Measurements from ENCODE around the gene ADARB2.

The ADARB2 gene

DNA sequence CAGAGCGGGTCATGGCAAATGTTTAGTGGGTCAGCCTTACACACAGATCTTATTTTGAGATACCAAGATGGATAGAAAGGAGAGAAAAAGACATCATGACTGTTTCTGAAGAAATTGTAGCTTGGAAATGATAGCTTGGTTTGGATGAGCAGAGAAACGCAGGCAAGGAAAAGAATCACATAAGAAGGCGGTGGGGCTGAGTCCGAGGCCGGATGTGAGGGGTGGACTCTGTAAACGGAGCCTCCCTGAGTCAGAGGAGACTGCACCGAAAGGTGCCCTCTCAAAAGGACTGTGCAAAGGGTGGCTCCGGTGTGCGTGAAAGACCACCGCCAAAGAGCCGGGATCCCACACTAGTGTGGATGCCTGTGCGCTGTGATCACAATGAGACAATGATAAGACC is 53.7 kb downstream of the ADARB2 start:
- no peak for DNase-seq

DNA sequence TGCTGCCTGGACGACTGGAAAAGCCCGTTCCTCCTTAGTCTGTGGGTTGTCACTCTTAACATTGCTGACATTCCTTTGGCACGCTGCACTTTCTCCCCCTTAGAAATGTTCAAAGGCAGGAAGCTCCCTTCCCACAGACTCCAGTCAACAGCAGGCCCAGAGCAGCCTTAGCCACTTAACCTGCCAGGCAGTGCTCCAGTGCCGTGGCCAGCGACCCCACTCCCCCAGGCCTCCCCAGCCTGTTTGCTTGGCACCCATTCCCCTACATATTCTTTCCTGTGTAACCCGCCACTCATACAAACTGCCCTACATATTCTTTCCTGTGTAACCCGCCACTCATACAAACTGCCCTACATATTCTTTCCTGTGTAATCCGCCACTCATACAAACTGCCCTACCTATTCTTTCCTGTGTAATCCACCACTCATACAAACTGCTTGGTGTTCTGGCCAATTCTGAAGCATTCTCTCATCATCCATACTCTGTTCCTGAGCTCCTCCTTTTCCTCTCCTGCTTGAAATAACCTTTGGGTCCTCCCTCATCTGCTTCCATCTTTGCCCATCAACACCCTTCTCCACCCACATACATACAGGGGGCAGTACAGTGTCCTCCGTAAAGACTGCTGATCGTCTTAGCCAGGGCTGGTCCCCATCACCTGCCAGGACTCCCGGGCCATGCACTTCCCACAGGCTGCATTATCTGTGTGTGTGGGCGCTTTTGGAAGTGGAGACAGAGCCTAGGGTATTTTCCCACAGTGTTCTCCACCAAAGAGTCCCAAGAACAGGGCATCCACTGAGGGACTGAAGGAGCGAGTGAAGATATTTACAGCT is 57.3 kb downstream of the ADARB2 start:
- peak in 1 of 2 donors; percentile 1 for DNase-seq

DNA sequence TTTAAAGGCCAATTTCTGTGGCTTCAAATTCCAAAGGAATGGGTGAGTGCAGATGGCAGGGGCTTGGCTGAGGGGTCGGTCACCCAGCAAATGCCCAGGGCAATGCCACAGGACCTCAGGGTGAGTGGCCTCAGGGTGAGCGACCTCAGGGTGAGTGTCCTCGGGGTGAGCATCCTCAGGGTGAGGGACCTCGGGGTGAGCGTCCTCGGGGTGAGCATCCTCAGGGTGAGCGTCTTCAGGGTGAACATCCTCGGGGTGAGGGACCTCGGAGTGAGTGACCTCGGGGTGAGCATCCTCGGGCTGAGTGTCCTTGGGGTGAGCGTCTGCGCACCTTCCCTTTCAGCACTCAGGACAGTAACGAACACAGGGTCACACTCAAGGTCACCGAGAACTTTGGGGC is 59.2 kb downstream of the ADARB2 start:
- DNase-seq, result no peak

DNA sequence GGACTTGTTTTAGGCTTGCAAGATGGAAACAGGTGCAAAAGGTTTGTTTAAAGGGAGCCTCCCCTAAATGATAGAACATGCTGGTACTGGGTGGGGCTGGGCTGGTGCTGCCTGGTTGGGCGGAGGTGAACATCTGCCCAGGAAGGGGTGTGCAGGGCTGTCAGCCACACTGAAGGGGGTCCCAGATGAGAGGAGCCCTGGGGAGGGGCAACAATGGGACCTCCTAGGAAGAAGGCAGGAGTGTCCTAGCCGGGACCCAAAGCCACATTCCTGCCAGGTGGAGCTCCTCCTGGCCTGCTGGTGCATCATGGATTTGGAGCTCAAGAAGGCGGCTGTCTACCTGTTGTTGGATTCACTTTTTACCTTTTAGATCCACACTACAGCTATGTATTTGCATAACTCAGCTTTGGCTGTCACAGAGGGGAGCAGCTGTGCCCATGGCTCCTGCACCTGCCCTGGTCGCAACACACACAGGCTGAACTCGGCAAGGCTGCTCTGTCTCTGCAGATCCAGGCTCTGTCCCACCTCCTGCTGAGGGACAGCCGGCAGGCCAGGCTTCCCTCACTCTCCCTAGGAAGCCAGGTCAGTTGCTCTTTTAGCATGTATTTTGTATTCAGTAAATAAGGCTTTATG is 59.9 kb downstream of the ADARB2 start:
- DNase-seq, result no peak

DNA sequence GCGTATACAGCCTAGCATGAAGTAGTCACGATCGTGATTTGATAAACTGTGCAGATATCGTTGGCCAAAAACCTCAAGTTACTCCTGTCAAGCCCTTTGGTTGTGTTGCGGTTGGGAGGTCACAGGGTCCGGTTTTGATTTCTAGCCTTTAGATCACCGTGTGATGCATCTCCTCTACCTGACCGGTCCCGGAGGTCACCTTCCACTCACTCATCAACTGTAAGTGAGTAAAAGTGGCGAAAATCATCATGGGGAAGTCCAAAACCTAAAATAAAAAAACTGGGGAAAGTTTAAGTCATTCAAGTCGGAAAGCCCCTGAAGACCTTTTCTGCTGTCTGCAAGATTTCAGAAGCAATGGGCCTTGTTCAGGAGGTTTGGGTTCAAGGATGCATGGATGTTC is 62.8 kb downstream of the ADARB2 start:
- DNase-seq, result no peak

DNA sequence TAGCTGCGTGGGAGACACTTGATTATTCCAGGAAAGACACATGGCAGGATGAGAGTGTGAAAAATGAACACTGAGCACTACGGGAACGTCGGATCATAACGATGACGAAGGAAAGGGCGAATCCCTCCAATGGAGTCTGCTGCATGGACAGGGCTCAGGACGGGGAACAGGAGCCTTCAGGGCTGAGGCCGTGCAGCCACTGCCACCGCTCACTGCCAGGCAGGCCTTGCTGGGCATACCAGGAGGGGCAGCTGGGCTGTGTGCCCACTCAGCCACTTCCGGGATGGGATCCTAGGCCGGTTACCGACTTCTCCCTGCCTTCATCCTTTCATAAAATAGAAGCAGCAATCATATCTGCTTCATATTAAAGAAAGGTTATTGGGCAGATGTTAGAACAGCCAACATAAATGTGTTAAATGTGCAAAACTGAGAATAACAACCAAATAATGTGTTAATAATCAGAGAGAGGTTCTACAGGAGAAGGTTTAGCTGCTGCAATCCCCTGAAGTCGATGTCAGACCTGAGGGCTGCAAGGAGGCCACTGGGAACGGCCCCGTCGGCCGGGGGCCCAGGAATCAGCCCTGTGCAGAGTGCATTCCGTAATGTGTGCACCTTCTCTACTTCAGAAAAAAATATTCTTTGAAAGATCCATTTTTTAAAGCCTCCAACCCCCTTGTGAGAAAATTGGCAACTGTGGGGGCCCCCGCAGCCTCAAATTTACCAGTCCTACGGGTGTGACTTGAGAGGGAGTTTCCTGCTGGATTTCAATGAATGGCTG is 63.6 kb downstream of the ADARB2 start:
- no peak for DNase-seq

DNA sequence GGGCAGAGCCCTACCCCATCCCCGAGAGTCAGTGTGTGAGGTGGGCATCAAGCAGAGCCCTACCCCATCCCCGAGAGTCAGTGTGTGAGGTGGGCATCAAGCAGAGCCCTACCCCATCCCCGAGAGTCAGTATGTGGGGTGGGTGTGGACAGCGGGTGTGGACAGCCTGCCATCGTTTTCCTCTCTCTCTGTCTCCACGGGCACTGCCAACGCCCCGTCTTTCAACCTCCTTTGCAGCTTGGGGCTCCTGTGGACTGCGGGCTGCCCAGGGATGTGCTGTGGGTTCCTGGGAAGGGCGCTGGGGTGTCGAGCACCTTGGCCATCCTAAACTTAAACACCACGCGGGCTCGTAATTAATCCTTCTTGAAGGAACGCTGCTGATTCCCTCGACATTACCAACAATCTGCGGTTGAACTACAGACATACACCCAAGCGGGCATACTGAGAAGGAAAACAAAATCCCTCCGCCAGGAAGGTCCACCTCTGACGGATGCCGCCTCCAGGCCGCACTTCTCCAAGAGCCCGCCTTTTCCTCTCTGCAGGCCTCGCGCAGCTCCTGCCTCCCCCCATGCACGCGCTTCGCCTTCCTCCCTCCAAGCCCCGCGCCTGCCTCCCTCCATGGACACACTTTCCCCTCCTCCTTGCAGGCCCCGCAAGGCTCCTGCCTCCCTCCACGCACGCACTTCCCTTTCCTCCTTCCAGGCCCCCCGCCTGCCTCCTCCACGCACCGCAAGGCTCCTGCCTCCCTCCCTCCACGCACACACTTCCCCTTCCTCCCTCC is 65.1 kb downstream of the ADARB2 start:
- no peak for DNase-seq

DNA sequence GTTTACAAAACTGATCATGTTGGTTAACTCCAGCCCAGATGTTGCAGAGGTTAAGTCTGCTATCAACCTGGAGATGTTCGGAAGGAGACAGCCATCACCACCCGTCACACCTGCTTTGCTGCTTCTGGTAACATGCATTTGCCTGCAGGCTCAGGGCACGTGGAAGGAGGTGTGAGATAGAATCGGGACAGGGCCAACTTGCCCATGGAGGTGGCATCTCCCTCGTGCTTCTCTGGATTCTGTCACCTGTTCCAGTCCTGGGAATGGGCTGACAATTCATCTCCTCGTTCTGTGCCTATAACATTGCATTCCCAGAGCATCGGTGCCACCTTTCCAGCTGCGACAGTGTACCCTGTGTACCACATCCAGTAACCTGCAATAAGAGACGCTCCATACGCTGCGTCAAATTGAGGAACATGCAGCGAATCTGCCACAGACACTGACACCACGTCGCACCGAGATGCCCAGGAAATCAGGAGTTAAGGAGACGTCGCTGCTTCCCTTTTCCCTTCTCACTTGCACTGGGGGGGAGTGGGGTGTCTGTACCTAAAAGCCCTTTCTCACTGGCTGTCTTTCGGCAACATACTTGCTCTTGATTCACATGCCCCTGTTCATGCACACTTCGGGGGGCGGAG is 65.8 kb downstream of the ADARB2 start:
- no peak for DNase-seq

DNA sequence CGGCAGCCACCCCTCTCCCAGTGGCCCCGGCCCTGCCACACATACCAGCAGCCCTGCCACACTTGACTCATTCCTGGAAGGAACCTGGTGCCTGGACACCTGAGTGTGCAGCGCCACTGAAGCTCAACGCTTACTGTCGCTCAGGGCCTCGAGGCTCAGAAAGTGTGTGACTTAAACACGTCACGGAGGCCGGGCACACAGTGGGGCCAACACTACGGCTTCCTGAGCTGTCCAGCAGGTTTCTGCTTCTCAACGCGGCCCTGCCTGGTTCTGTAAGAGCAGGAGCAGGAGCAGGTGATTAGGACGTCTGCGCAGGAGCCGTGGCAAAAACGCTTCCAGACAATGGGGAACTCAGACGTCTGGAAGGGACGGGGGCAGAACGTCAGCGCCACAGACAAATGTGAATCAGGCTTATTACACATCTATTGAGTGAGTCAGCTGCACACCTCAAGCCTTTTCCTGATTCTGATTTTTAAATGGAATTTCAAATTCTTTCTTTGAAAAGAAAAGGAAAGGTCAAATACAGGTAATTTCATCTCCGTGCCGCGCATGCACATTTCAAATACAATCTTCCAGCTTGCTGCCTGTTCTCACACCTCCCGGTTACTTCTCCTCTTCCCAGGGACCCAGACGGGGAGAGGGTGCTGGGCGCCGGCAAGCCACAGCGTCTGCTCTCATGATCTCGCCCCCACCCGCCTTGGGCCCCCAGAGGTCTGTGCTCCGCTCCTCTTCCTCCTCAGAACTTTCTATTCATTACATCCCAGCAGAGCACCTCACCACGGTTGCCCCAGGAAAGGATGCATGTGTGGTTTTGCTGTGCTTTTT is 66.6 kb downstream of the ADARB2 start:
- no peak for DNase-seq

DNA sequence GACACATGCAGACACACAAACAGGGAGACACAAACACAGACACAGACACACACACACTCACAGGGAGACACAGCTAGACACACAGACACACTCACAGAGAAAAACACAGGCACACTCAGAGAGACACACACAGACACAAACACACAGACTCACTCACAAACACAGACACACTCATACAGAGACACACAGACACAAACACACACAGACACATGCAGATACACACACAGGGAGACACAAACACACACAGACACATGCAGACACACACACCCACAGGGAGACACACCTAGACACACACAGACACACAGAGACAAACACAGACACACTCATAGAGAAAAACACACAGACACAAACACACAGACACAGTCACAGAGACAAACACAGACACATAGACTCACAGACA is 67.9 kb downstream of the ADARB2 start:
- DNase-seq, result no peak

DNA sequence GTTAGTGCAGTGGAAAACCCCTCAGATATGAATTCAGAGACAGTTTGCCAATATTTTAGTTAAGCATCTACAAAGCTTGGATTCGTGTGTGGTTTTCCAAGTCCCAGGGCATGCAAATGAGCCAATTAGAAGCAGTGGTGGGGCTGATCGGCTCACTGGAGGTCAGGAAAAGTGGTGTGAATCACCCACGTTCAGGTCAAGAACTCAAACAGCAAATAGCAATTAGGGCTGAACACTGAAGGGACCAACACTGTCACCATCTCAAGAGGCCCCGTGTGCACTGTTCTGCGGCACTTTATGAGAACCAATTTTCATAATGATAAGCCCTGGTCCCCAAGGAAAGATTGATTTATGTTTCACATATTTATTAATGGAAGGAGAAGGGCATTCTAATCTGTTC is 68.9 kb downstream of the ADARB2 start:
- DNase-seq, result no peak

DNA sequence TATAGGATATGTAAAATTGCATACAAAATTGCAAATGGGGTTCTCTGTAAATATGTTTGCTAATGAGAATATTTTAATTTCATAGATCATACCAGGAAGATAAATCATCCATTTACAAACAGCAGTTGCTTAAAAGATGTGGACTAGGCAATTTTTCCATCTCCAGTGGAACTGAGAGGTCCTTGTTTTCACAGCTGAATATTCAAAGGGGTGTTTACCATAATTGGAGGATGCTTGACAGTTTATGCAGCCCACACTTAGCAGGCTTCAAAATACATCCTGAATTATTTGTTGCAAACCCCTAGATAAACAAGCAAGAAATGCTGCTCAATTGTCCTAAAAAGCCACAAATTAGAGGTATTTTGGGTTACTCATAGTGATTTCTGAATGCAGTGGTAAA is 69.9 kb downstream of the ADARB2 start:
- no peak for DNase-seq

DNA sequence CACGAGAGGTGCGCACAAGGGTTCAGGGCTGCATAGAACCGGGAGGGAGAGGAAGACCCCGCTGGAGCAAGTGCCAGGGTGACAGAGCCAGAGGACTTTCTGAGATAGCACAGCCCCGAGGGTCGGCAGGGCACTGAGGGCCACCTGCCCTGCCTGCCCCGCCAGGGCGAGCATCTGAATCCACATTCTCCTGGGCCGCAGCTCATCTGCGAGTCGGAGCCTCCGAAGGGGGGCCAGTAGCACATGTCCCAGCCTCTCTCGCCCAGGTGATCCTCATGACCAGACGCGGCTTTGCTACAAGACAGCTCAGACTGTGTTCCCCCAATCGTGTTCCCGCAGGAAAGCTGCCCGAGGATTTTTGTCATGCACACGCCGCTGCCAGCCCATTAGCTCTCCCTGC is 71.2 kb downstream of the ADARB2 start:
- DNase-seq, result no peak

DNA sequence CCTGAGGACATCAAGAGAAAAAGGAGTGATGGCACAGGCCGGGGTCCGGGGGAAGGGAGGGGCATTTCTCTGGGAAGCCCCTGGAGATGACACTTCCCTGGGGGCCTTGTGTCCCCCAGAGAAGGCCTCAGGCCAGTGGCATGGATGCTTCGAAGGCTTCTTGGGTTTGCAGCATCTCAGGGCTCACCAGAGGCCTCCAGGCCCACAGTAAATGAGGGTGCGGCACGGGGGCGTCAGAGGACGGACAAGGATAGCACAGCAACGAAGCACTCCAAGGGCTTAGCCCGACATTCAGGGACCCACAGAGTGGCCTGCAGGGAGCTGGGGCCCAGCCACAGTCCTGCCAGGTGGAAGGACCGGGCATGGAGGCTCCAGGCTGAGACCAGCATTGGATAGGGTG is 71.6 kb downstream of the ADARB2 start:
- DNase-seq, result no peak

DNA sequence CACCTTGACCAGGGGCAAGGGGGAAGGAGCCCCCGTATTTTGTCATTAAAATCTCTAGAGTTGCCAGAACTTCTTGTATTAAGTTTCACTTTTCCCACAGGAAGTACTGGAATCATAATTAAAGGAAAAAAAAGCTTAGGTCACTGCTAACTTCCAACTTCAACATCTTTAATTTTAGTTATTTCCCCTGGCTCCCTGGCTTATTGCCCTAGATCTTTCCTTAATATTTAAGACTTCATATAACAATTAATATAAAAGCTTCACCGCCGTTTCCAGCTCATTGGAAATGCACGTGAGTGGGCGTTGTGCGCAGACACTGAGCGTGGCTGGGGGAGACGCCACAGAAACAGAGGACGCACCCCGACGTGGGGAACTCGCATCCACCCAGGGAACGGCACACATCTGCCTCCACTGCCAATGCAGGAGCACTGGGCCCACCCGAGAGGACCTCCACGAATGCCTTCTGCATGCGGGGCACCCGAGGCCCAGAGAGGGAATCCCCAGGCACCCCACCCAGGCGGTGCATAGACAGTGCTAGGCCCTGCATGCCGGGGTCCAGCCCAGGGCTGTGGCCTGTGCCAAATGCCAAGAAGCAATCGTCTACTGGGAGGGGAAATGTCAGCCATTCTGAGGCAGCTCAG is 72.2 kb downstream of the ADARB2 start:
- DNase-seq, result no peak

DNA sequence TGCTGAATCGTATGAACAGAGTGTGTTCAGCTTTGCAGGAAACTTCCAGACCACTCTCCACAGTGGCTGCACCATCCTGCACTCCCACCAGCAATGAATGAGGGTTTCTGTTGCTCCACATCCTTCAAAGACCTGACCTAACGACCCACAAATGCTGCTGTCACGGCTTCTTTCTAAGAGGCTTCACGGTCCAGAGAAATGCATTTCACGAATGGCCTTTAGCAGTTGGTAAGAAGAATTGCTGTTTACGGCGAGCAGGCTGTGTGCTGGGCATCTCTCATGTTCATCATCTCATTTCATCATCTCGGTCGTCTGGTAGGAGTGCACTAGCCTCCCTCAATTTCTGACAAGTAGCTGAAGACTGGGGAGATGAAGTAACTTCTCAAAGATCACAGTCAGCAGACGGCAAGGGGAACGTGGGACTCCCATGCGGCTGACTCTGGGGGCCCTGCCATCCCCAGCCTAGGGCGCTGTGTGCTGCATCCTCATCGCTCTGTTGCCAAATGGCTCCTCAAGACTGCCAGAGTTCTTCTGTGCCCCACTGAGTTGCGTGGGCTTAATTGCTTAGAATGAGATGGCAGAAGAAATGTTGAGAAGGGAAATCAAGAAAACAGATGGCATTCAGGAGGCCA is 72.9 kb downstream of the ADARB2 start:
- no peak for DNase-seq

DNA sequence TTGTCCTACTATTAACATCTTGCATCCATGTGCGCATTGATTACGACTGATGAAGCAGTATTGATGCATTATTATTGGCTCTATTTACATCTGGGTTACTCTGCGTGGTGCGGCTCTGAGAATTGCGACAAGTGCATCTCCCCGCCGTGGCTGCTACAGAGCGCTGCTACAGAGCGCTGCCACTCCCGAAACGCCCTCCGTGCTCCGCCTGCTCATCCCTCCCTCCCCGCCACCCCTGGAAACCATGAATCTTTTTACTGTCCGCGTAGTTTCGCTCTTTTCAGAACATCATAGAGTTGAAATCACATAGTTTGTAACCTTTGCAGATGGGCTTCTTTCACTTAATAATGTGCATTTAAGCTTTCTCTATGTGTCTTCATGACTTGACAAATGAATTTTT is 74.1 kb downstream of the ADARB2 start:
- no peak for DNase-seq

DNA sequence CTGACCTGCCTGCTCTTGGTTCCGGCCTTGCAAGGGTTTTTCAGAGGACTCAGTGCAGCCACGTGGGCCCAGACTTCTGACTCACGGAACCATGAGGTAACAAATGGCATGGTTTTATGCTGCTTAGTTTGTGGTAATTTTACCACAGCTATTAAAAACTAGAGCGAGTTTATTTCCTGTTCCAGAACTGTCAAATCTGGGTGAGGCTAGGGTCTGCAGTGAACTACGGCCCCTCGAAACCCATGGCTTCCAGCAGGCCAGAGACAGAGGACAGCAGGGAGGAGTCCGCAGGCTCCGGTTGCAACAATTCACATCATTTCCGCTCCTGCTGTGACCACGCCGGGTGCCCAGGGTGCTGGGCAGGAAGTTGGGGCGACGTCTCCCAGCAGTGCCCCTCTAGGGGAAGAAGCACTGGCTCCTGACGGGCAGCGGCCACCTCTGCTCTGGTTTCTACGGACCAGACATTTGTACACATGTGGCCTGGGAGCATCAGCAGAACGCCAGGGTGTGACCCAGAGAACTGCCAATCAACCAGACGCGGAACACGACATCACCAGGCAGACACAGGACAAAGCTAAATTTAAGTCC is 74.8 kb downstream of the ADARB2 start:
- DNase-seq, result no peak

DNA sequence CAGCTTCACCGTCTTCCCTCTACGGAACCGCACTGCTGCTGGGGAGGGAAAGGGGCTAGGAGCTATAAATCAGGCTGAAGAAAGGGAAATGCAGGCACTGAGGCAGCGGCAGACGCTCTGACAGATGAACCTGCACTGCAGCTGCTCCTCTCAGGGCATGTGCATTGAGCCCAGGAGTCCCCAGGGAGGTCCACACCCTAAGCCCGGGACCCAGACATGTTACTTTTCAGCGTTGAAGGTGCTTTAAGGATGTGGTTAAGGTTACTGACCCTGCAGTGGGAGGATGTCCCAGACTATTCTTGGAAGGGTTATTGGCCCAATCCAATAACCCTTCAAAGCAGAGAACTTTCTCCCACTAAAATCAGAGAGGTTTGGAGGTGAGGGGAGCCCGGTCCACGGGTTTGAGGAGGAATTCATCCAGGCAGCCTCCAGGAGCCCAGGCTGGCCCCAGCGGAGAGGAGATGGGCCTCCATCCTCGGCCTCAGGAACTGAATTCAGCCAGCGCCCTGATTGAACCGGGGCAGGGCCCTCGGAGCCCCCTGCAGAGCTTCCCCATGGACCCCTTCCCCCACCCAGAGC is 75.4 kb downstream of the ADARB2 start:
- peak in 1 of 2 donors; percentile 62 for DNase-seq

DNA sequence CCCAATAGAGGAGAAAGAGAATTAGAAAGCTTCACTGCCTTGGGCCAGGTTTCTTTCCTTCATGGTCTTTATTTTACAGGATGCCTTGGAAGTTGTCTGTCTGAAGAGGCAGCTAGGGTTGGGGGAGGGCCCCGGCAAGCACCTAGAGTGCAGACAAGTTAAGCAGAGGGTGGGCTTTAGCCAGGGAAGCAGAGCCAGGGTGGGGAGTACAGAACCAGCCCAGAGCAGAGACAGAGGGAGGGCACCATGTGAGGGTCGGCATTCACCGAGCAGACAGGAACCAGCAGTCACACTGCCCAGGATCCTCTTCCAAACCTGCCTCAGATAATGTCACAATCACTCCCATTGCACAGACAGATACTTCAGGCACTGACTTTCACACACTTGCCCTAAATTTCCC is 75.9 kb downstream of the ADARB2 start:
- DNase-seq, result no peak

Data from CD4-positive, alpha-beta T cell treated with Interleukin-1 beta for 1 hour (primary cell).